Heart left ventricle (tissue), 13 donors: ENCODE results near the gene RGS5.

Experiments
- POLR2A ChIP-seq, 2 donors: fragments of 450-650 bp; IDR thresholded peaks; one replicate each; pipeline ENCODE4 v1.6.1; 2017; ENCODE audit warnings: antibody characterized with exemption in 2 of 2, mild to moderate bottlenecking in 2 of 2, moderate library complexity in 2 of 2
- TF ChIP-seq, protein P1 (sequence below), 12 donors: fragments of 200-600 bp; sonication (generic) in 4 of 12; IDR thresholded peaks; one replicate each; pipeline versions ENCODE4 v1.5.0 to v1.8.0; 2018 to 2022; ENCODE audit warnings: antibody characterized with exemption in 12 of 12, mild to moderate bottlenecking in 5 of 12
- donor health status: ischemic (EF 13 %, LVEDD 7.1; RV severe dilation, severe dysfunction).
- donor health status: DM: no; HTN: yes; CAD: no.
- donor health status: DM: no; HTN: no; CAD: no.
- donor health status: ischemic (EF 25% LVEDD 6.9; RV normal size, moderate dysfunction).
- donor health status: ischemic (EF 25% LVEDD 5.7; RV mildly dilated, moderate dysfunction).
- donor health status: ischemic (EF 35%, LVEDD 5.7; RV mildly dilated, moderate dysfunction).
- donor health status: nonischemic (EF 11% LVEDD 7.7; RV severe dilation, severe dysfunction).
- donor health status: DM: yes; HTN: yes; CAD: no.
- donor health status: PGD.
- donor health status: ischemic (EF 29% LVEDD 5.4; RV normal size, mild dysfunction).
- donor health status: nonischemic (EF 23%, LVEDD 6.1; RV moderate dilation, normal function).

DNA sequence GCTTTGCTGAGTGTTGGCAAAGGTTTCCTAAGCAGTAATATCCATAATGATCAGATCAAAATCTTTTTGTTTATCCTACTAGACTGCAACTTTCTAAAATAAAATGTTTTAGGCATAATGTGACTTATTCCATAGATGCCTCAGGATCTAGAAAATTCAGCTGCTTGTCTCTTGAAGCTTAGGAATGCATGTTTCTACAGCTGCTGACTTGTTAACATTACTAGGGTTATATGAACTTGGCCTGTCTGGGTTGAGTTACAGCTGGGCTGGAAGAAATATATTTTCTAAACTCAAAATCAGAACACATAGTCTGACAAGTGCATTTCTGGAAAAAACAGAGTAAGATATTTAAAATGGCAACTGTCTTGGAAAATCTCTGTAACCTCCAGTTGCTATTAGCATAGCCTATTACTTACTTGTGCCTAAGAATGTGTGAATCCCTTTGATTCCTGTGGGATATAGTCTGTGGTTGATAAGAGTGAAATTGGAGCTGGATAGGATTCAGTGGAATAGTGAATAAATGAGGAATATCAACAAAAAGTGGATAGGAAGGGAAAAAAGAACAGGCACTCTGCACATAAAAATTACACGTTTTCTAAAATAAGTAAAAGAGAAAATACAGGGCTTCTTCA lies 72.4 kb downstream of the RGS5 start:
- TF ChIP-seq, protein P1, sequence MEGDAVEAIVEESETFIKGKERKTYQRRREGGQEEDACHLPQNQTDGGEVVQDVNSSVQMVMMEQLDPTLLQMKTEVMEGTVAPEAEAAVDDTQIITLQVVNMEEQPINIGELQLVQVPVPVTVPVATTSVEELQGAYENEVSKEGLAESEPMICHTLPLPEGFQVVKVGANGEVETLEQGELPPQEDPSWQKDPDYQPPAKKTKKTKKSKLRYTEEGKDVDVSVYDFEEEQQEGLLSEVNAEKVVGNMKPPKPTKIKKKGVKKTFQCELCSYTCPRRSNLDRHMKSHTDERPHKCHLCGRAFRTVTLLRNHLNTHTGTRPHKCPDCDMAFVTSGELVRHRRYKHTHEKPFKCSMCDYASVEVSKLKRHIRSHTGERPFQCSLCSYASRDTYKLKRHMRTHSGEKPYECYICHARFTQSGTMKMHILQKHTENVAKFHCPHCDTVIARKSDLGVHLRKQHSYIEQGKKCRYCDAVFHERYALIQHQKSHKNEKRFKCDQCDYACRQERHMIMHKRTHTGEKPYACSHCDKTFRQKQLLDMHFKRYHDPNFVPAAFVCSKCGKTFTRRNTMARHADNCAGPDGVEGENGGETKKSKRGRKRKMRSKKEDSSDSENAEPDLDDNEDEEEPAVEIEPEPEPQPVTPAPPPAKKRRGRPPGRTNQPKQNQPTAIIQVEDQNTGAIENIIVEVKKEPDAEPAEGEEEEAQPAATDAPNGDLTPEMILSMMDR (IDR thresholded peaks at IDR 0.05) = no peak
- no peak for TF ChIP-seq POLR2A (IDR thresholded peaks at IDR 0.05)
